Measurements from ENCODE around the gene NR1H3. TPM values are rescaled to one million over a fixed set of nuclear protein-coding genes. Genes with fewer than 3 reads are reported as not detected.

Gene NR1H3
- total and polyA plus RNA-seq, 2 of the 4 experiments (the other 2 are of a cell fraction): 9.1 to 13.6 TPM

GRCh38 chr11:47306484-47306844 lies 48.7 kb downstream of the NR1H3 start:
- Histone ChIP-seq H3K27me3 (ENCODE audit: control insufficient read depth, insufficient read depth, low read length) (no peaks in the 10 kb centered on the region), H3K18ac (ENCODE audit: low read depth, low read length) (no peak overlapping the region), H3K4me1 (ENCODE audit: control insufficient read depth, insufficient read depth, low read length) (no peaks in the 10 kb centered on the region), H2AK5ac (ENCODE audit: low read depth, low read length) (no peak overlapping the region), H3K79me1 (ENCODE audit: low read depth in 1 of 2, low read length in 2 of 2) (peaks cover 0 to 12% of the 10 kb centered on the region in 2 experiments; a peak in 2 of 4 replicates), H3K23ac (ENCODE audit: low read depth, low read length) (no peak overlapping the region), H3K9ac (ENCODE audit: low read depth, low read length) (no peak overlapping the region), H2BK120ac (ENCODE audit: low read depth, low read length) (no peak overlapping the region), H3K36me3 (ENCODE audit: control insufficient read depth, insufficient read depth, low read length) (peaks cover 37% of the 10 kb centered on the region), H2AK9ac (replicated peaks; ENCODE audit: low read depth, low read length, poor library complexity) (no peak overlapping the region), H3K4me3 (ENCODE audit: insufficient read depth, low read depth, low read length) (no peak overlapping the region), H2BK15ac (ENCODE audit: low read depth, low read length) (no peak overlapping the region), H3K4ac (ENCODE audit: low read depth, low read length) (no peak overlapping the region), H3K4me2 (ENCODE audit: low read depth, low read length) (no peak overlapping the region), H4K91ac (ENCODE audit: insufficient read depth, low read depth, low read length) (no peak overlapping the region), H3K9me3 (ENCODE audit: control insufficient read depth, insufficient read depth, low read length) (no peaks in the 10 kb centered on the region), H4K5ac (ENCODE audit: low read depth, low read length) (no peak overlapping the region), H2BK5ac (ENCODE audit: low read depth, low read length, poor library complexity, severe bottlenecking) (no peak overlapping the region), H3K56ac (ENCODE audit: extremely low read depth, insufficient read depth, low read length) (no peak overlapping the region), H4K8ac (ENCODE audit: low read depth in 2 of 2, low read length in 2 of 2) (no peak overlapping the region), H2BK20ac (ENCODE audit: low read depth, low read length) (no peak overlapping the region), H3K27ac (ENCODE audit: insufficient read depth, low read length) (no peak overlapping the region), H3K9me1 (ENCODE audit: insufficient read depth, low read length) (peaks cover 16% of the 10 kb centered on the region; the same call in 1 of the 2 replicates), H2AFZ (replicated peaks; ENCODE audit: low read length, poor library complexity) (no peak overlapping the region), H4K20me1 (ENCODE audit: insufficient read depth, low read length) (no peaks in the 10 kb centered on the region), H3K14ac (replicated peaks; ENCODE audit: low read depth, low read length) (no peak overlapping the region)
- dilution Hi-C loops (cut with HindIII; ENCODE audit: low sequenced_read_pairs, unreplicated experiment) (no loop called here), intact Hi-C loops (cut with micrococcal nuclease) (loop anchor here (5.0 kb wide), 1 partner anchor 34 kb away; the partner anchor contains the start of gene MADD), in situ Hi-C loops (cut with MboI; ENCODE audit: low sequenced_read_pairs) (no loop called here)
- ChIA-PET CTCF (interaction anchor here (0.6 kb wide), 1 partner anchor 12 kb away, joined by 5 read pairs; no protein-coding TSS in a partner anchor), POLR2A (ENCODE audit: unreplicated experiment) (no interaction called here)
- WGBS, 2 experiments (ENCODE audit: extremely low coverage in 2 of 2, insufficient read length in 1 of 2): no CpG with 5 or more reads among the region's 1 CpG
- no peak for ATAC-seq (ENCODE audit: low read depth)
- DNase-seq: no peak
- TF ChIP-seq RCOR1 (IDR thresholded peaks at IDR 0.05; ENCODE audit: insufficient replicate concordance, low read length) (no peak), MAZ (IDR thresholded peaks at IDR 0.05; ENCODE audit: borderline replicate concordance, low read depth, low read length) (no peak), BHLHE40 (IDR thresholded peaks at IDR 0.05; ENCODE audit: low read depth, low read length) (no peak)
- no TSS peak for BruUV-seq (replicated peaks)
